CD14-positive monocyte (primary cell): ENCODE data around the gene ACSS1. TPM values are rescaled to one million over a fixed set of nuclear protein-coding genes. Genes with fewer than 3 reads are reported as not detected.

Experiments used
- DNase-seq, 3 donors: peaks; one replicate each; pipeline ENCODE4 v3.0.0-alpha.2; 2011 to 2022
- H2AFZ ChIP-seq: 2 replicates; pipeline ENCODE4 v1.6.0; 2012; ENCODE audit warnings: mild to moderate bottlenecking, low read depth, low read length, inconsistent platforms; ENCODE audit not compliant: insufficient read depth, poor library complexity, severe bottlenecking
- H3K27ac ChIP-seq, 2 donors: 1 replicate in 1 of 2; 2 replicates in 1 of 2; pipeline ENCODE4 v1.5.1; 2012 to 2013; ENCODE audit warnings: low read length in 2 of 2, control low read depth in 1 of 2, inconsistent platforms in 1 of 2, low read depth in 1 of 2, mild to moderate bottlenecking in 1 of 2
- H3K27me3 ChIP-seq, 2 donors: one replicate each; pipeline versions ENCODE4 v1.6.0 to v1.6.1; 2011 to 2013; ENCODE audit warnings: low read length in 2 of 2; ENCODE audit not compliant: control insufficient read depth in 2 of 2, insufficient read depth in 2 of 2
- H3K36me3 ChIP-seq, 2 donors: replicated peaks in 1 of 2; 1 replicate in 1 of 2; 2 replicates in 1 of 2; pipeline versions ENCODE4 v1.5.1 to v1.6.1; 2012 to 2013; ENCODE audit warnings: low read length in 2 of 2, control low read depth in 1 of 2, inconsistent platforms in 1 of 2, mild to moderate bottlenecking in 1 of 2; ENCODE audit not compliant: insufficient read depth in 2 of 2, control insufficient read depth in 1 of 2
- H3K4me1 ChIP-seq, 2 donors: 1 replicate in 1 of 2; 2 replicates in 1 of 2; pipeline versions ENCODE4 v1.5.1 to v1.6.1; 2012 to 2013; ENCODE audit warnings: low read length in 2 of 2, control low read depth in 1 of 2, inconsistent platforms in 1 of 2, mild to moderate bottlenecking in 1 of 2, moderate library complexity in 1 of 2; ENCODE audit not compliant: insufficient read depth in 2 of 2, control insufficient read depth in 1 of 2
- H3K4me2 ChIP-seq: replicated peaks from 2 replicates; pipeline ENCODE3; 2012; ENCODE audit warnings: low read length, moderate library complexity, mild to moderate bottlenecking; ENCODE audit not compliant: poor library complexity, severe bottlenecking; ENCODE audit errors: extremely low read depth
- H3K4me3 ChIP-seq, 3 experiments: fragments of 200-600 bp in 1 of 3; sonication (generic) in 1 of 3; replicated peaks in 1 of 3; 1 replicate in 2 of 3; 2 replicates in 1 of 3; pipeline ENCODE4 v1.5.1; 2011 to 2013; ENCODE audit warnings: low read length in 3 of 3, mild to moderate bottlenecking in 3 of 3, control low read depth in 2 of 3, low read depth in 2 of 3, inconsistent platforms in 1 of 3, moderate library complexity in 1 of 3
- H3K79me2 ChIP-seq: 2 replicates; pipeline ENCODE4 v1.6.0; 2012; ENCODE audit warnings: mild to moderate bottlenecking, control low read depth, inconsistent platforms, low read length, moderate library complexity; ENCODE audit not compliant: insufficient read depth
- H3K9ac ChIP-seq: 2 replicates; pipeline ENCODE4 v1.6.0; 2017; ENCODE audit warnings: low read length, mild to moderate bottlenecking; ENCODE audit not compliant: insufficient read depth, poor library complexity, severe bottlenecking
- H3K9me3 ChIP-seq, 2 donors: replicated peaks in 1 of 2; 1 replicate in 1 of 2; 2 replicates in 1 of 2; pipeline versions ENCODE4 v1.5.1 to v1.6.1; 2012 to 2013; ENCODE audit warnings: low read length in 2 of 2, control low read depth in 1 of 2; ENCODE audit not compliant: control insufficient read depth in 1 of 2, insufficient read depth in 1 of 2
- H4K20me1 ChIP-seq: 2 replicates; pipeline ENCODE4 v1.6.0; 2012; ENCODE audit warnings: mild to moderate bottlenecking, low read length, control low read depth, moderate library complexity; ENCODE audit not compliant: insufficient read depth
- H3K27ac Mint-ChIP-seq, 7 donors: one replicate each; pipeline ENCODE4 v1.8.0; 2020; ENCODE audit warnings: mild to moderate bottlenecking in 7 of 7, mixed read lengths in 7 of 7, moderate library complexity in 6 of 7, inconsistent platforms in 2 of 7
- H3K27me3 Mint-ChIP-seq, 3 donors: one replicate each; pipeline ENCODE4 v1.8.0; 2021 to 2022; ENCODE audit warnings: low read depth in 3 of 3, mild to moderate bottlenecking in 3 of 3, mixed read lengths in 3 of 3, moderate library complexity in 3 of 3, inconsistent platforms in 1 of 3
- H3K36me3 Mint-ChIP-seq, 2 donors: one replicate each; pipeline ENCODE4 v1.8.0; 2020; ENCODE audit warnings: mixed read lengths in 2 of 2, inconsistent platforms in 1 of 2, mild to moderate bottlenecking in 1 of 2
- H3K4me1 Mint-ChIP-seq: one replicate; pipeline ENCODE4 v1.8.0; 2020; ENCODE audit warnings: mild to moderate bottlenecking, mixed read lengths
- H3K4me3 Mint-ChIP-seq, 2 donors: one replicate each; pipeline ENCODE4 v1.8.0; 2020; ENCODE audit warnings: mild to moderate bottlenecking in 2 of 2, mixed read lengths in 2 of 2, moderate library complexity in 1 of 2
- H3K9me3 Mint-ChIP-seq, 7 donors: one replicate each; pipeline ENCODE4 v1.8.0; 2020 to 2022; ENCODE audit warnings: mixed read lengths in 7 of 7, mild to moderate bottlenecking in 6 of 7, moderate library complexity in 6 of 7, inconsistent platforms in 2 of 7
- WGBS: methylation state at CpG from one replicate; pipeline ENCODE4 v1.1.5; 2013; ENCODE audit warnings: missing lambda C conversion rate; ENCODE audit not compliant: insufficient coverage; 5-methylcytosine and 5-hydroxymethylcytosine counted together
- intact Hi-C, 2 donors: fragments of 100-400 bp; cut with micrococcal nuclease; formaldehyde crosslinking; loops; one replicate each; pipeline versions ENCODE4 v1.15.0 to v1.15.1; 2023
- polyA plus RNA-seq, 3 donors: library from polyadenylated mRNA; depleted of rRNA in 1 of 3; unstranded in 2 of 3; stranded (reverse) in 1 of 3; fragments of 300-500 nt in 2 of 3; fragments of >200 nt in 1 of 3; fragmentation: Illumina TruSeq in 2 of 3; gene quantifications; 1 replicate in 2 of 3; 2 replicates in 1 of 3; pipeline ENCODE4 v1.2.3, GENCODE V29; 2012 to 2021
- TF ChIP-seq, protein P1 (sequence below): fragments of 200-600 bp; IDR thresholded peaks from one replicate; pipeline ENCODE4 v1.8.0; 2022; ENCODE audit warnings: antibody characterized with exemption, mild to moderate bottlenecking

The ACSS1 gene
- polyA plus RNA-seq, 3 donors: 26.6 to 32.0 (median 27.6) TPM

- Mint-ChIP-seq H3K9me3 (no peaks in the 10 kb centered on the region), H3K4me3 (no peak overlapping the region), H3K27ac (peak overlapping the region in 1 of 7 donors; percentile 32), H3K4me1 (peaks cover 16% of the 10 kb centered on the region), H3K36me3 (peaks cover 24 to 35% of the 10 kb centered on the region in 2 donors), H3K27me3 (no peaks in the 10 kb centered on the region)
- intact Hi-C loops: no loop called here
- Histone ChIP-seq H3K27me3 (no peaks in the 10 kb centered on the region), H3K9me3 (no peaks in the 10 kb centered on the region), H3K9ac (no peak overlapping the region), H3K79me2 (peaks cover 6% of the 10 kb centered on the region), H4K20me1 (peaks cover 4% of the 10 kb centered on the region), H3K36me3 (peaks cover 22 to 32% of the 10 kb centered on the region in 2 donors), H3K27ac (no peak overlapping the region), H3K4me2 (no peak overlapping the region), H3K4me1 (peaks cover 15 to 20% of the 10 kb centered on the region in 2 donors), H2AFZ (no peak overlapping the region), H3K4me3 (no peak overlapping the region)
- no peak for DNase-seq
- TF ChIP-seq, protein P1, sequence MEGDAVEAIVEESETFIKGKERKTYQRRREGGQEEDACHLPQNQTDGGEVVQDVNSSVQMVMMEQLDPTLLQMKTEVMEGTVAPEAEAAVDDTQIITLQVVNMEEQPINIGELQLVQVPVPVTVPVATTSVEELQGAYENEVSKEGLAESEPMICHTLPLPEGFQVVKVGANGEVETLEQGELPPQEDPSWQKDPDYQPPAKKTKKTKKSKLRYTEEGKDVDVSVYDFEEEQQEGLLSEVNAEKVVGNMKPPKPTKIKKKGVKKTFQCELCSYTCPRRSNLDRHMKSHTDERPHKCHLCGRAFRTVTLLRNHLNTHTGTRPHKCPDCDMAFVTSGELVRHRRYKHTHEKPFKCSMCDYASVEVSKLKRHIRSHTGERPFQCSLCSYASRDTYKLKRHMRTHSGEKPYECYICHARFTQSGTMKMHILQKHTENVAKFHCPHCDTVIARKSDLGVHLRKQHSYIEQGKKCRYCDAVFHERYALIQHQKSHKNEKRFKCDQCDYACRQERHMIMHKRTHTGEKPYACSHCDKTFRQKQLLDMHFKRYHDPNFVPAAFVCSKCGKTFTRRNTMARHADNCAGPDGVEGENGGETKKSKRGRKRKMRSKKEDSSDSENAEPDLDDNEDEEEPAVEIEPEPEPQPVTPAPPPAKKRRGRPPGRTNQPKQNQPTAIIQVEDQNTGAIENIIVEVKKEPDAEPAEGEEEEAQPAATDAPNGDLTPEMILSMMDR: no peak
- WGBS: 100% methylated on average over 2 of the region's 5 CpGs
These were observed 13.7 kb downstream of the ACSS1 start for GRCh38 chr20:25044261-25044560.

- peaks cover 22 to 32% of the 10 kb centered on the region in 2 donors for H3K36me3 ChIP-seq
- peak overlapping the region; percentile 66 to 91 (median 82) for H3K27ac Mint-ChIP-seq
- peaks cover 16% of the 10 kb centered on the region for H3K4me1 Mint-ChIP-seq
- peaks cover 15 to 20% of the 10 kb centered on the region in 2 donors for H3K4me1 ChIP-seq
- peaks cover 6% of the 10 kb centered on the region for H3K79me2 ChIP-seq
- peaks cover 24 to 35% of the 10 kb centered on the region in 2 donors for H3K36me3 Mint-ChIP-seq
- no peak overlapping the region for H3K4me3 Mint-ChIP-seq
- H3K4me2 ChIP-seq: peak overlapping the region; percentile 45
- H3K27me3 ChIP-seq: no peaks in the 10 kb centered on the region
- peak overlapping the region; percentile 78 for H2AFZ ChIP-seq
- no peaks in the 10 kb centered on the region for H3K27me3 Mint-ChIP-seq
- intact Hi-C loops: no loop called here
- peaks cover 7% of the 10 kb centered on the region for H4K20me1 ChIP-seq
- no peak for DNase-seq
- H3K9me3 Mint-ChIP-seq: no peaks in the 10 kb centered on the region
- peak overlapping the region; percentile 81 for H3K27ac ChIP-seq
- WGBS: 83% methylated on average over 8 of the region's 9 CpGs
- TF ChIP-seq, protein P1: no peak
- no peaks in the 10 kb centered on the region for H3K9me3 ChIP-seq
- H3K9ac ChIP-seq: peak overlapping the region; percentile 28
- H3K4me3 ChIP-seq: no peak overlapping the region
These were observed 14.3 kb downstream of the ACSS1 start for GRCh38 chr20:25043499-25044260.
